H9 (cell line): ENCODE data around the gene GGT5. TPM values are rescaled to one million over a fixed set of nuclear protein-coding genes. Genes with fewer than 3 reads are reported as not detected.

ENCODE experiments used
- DNase-seq: peaks from one replicate; pipeline ENCODE4 v3.0.0-alpha.2; 2017
- H2AFZ ChIP-seq: one replicate; pipeline ENCODE4 v1.6.1; 2013; ENCODE audit warnings: mild to moderate bottlenecking, low read length, control low read depth, moderate library complexity
- H2AK5ac ChIP-seq: 2 replicates; pipeline ENCODE4 v1.6.1; 2013; ENCODE audit warnings: low read length, control low read depth, mixed read lengths; ENCODE audit not compliant: insufficient read length
- H2BK120ac ChIP-seq: one replicate; pipeline ENCODE4 v1.6.1; 2013; ENCODE audit warnings: low read depth, mild to moderate bottlenecking, low read length, control low read depth, inconsistent platforms; ENCODE audit not compliant: poor library complexity, severe bottlenecking
- H2BK12ac ChIP-seq: 2 replicates; pipeline ENCODE4 v1.6.1; 2013; ENCODE audit warnings: low read length, control low read depth, mixed read lengths, low read depth; ENCODE audit not compliant: insufficient read length
- H2BK15ac ChIP-seq: 2 replicates; pipeline ENCODE4 v1.6.1; 2013; ENCODE audit warnings: low read depth, low read length, control low read depth
- H2BK20ac ChIP-seq: one replicate; pipeline ENCODE4 v1.6.1; 2013; ENCODE audit warnings: low read depth, mild to moderate bottlenecking, low read length, control low read depth, inconsistent platforms; ENCODE audit not compliant: poor library complexity, severe bottlenecking
- H2BK5ac ChIP-seq: 2 replicates; pipeline ENCODE4 v1.6.1; 2013; ENCODE audit warnings: low read length, control low read depth, mixed read lengths; ENCODE audit not compliant: insufficient read length
- H3K14ac ChIP-seq: 2 replicates; pipeline ENCODE4 v1.6.1; 2013; ENCODE audit warnings: low read length, control low read depth; ENCODE audit not compliant: insufficient read depth
- H3K18ac ChIP-seq: 2 replicates; pipeline ENCODE4 v1.6.1; 2013; ENCODE audit warnings: low read depth, mild to moderate bottlenecking, mixed read lengths, low read length, control low read depth; ENCODE audit not compliant: insufficient read length
- H3K23ac ChIP-seq: 2 replicates; pipeline ENCODE4 v1.6.1; 2013; ENCODE audit warnings: low read length, control low read depth, mixed read lengths, low read depth; ENCODE audit not compliant: insufficient read length
- H3K23me2 ChIP-seq: 2 replicates; pipeline ENCODE4 v1.6.1; 2013; ENCODE audit warnings: low read depth, mild to moderate bottlenecking, mixed read lengths, low read length, control low read depth; ENCODE audit not compliant: insufficient read length, poor library complexity, severe bottlenecking
- H3K27ac ChIP-seq: 2 replicates; pipeline ENCODE4 v1.5.1; 2013; ENCODE audit warnings: low read length, control low read depth, mixed read lengths, low read depth; ENCODE audit not compliant: insufficient read length
- H3K27me3 ChIP-seq: 2 replicates; pipeline ENCODE4 v1.6.1; 2013; ENCODE audit warnings: low read length, control low read depth, inconsistent platforms; ENCODE audit not compliant: insufficient read depth
- H3K4ac ChIP-seq: 2 replicates; pipeline ENCODE4 v1.6.1; 2013; ENCODE audit warnings: low read depth, mild to moderate bottlenecking, control low read depth, inconsistent platforms, low read length, moderate library complexity
- H3K4me1 ChIP-seq: 2 replicates; pipeline ENCODE4 v1.6.1; 2013; ENCODE audit warnings: low read length, control low read depth, inconsistent platforms; ENCODE audit not compliant: insufficient read depth
- H3K4me2 ChIP-seq: 2 replicates; pipeline ENCODE4 v1.6.1; 2013; ENCODE audit warnings: low read length, control low read depth, mixed read lengths; ENCODE audit not compliant: insufficient read length, insufficient read depth
- H3K56ac ChIP-seq: 2 replicates; pipeline ENCODE4 v1.6.1; 2013; ENCODE audit warnings: low read depth, mild to moderate bottlenecking, mixed read lengths, low read length, control low read depth; ENCODE audit not compliant: insufficient read length
- H3K79me1 ChIP-seq: 2 replicates; pipeline ENCODE4 v1.6.1; 2013; ENCODE audit warnings: low read depth, mild to moderate bottlenecking, moderate library complexity, low read length, control low read depth, inconsistent platforms; ENCODE audit not compliant: insufficient read depth, poor library complexity, severe bottlenecking
- H3K79me2 ChIP-seq: 2 replicates; pipeline ENCODE4 v1.6.1; 2013; ENCODE audit warnings: low read length, control low read depth, inconsistent platforms; ENCODE audit not compliant: insufficient read depth
- H3K9ac ChIP-seq: 2 replicates; pipeline ENCODE4 v1.6.1; 2013; ENCODE audit warnings: low read length, control low read depth, mixed read lengths; ENCODE audit not compliant: insufficient read length; ENCODE audit errors: extremely low read depth
- H3K9me3 ChIP-seq: one replicate; pipeline ENCODE4 v1.6.1; 2013; ENCODE audit warnings: low read depth, low read length, inconsistent platforms; ENCODE audit not compliant: control insufficient read depth
- H3T11ph ChIP-seq: one replicate; pipeline ENCODE4 v1.6.1; 2013; ENCODE audit warnings: mild to moderate bottlenecking, low read length, control low read depth, inconsistent platforms
- H4K20me1 ChIP-seq: one replicate; pipeline ENCODE4 v1.6.1; 2013; ENCODE audit not compliant: control insufficient read depth, insufficient read length, insufficient read depth
- H4K5ac ChIP-seq: 2 replicates; pipeline ENCODE4 v1.6.1; 2013; ENCODE audit warnings: low read depth, mild to moderate bottlenecking, mixed read lengths, low read length, control low read depth; ENCODE audit not compliant: insufficient read length
- H4K8ac ChIP-seq: replicated peaks from 2 replicates; pipeline ENCODE4 v1.6.1; 2013; ENCODE audit warnings: low read length, control low read depth, mixed read lengths, low read depth; ENCODE audit not compliant: insufficient read length
- H4K91ac ChIP-seq: 2 replicates; pipeline ENCODE4 v1.6.1; 2013; ENCODE audit warnings: low read depth, mild to moderate bottlenecking, moderate library complexity, mixed read lengths, low read length, control low read depth; ENCODE audit not compliant: insufficient read length
- H3K27ac Mint-ChIP-seq, 3 experiments: 2 replicates in 2 of 3; 3 replicates in 1 of 3; pipeline ENCODE4 v1.8.0; 2020 to 2021; ENCODE audit warnings: mixed read lengths in 3 of 3, mild to moderate bottlenecking in 1 of 3, moderate library complexity in 1 of 3
- H3K27me3 Mint-ChIP-seq: 2 replicates; pipeline ENCODE4 v1.8.0; 2021; ENCODE audit warnings: low read depth, mild to moderate bottlenecking, moderate library complexity, mixed read lengths
- H3K36me3 Mint-ChIP-seq, 3 experiments: 2 replicates in 2 of 3; 3 replicates in 1 of 3; pipeline ENCODE4 v1.8.0; 2020 to 2021; ENCODE audit warnings: low read depth in 3 of 3, mixed read lengths in 3 of 3; ENCODE audit not compliant: insufficient read depth in 1 of 3
- H3K4me1 Mint-ChIP-seq, 2 experiments: 2 replicates each; pipeline ENCODE4 v1.8.0; 2020; ENCODE audit warnings: mixed read lengths in 2 of 2
- H3K4me3 Mint-ChIP-seq, 2 experiments: 2 replicates in 1 of 2; 3 replicates in 1 of 2; pipeline ENCODE4 v1.8.0; 2020 to 2021; ENCODE audit warnings: mild to moderate bottlenecking in 2 of 2, mixed read lengths in 2 of 2, moderate library complexity in 1 of 2
- H3K9me3 Mint-ChIP-seq, 2 experiments: 2 replicates in 1 of 2; 3 replicates in 1 of 2; pipeline ENCODE4 v1.8.0; 2020; ENCODE audit warnings: mild to moderate bottlenecking in 2 of 2, mixed read lengths in 2 of 2, moderate library complexity in 1 of 2
- CTCF ChIP-seq: fragments of 200-600 bp; sonication (generic); conservative IDR thresholded peaks from 3 replicates; pipeline ENCODE4 v1.8.0; 2021; ENCODE audit warnings: antibody characterized with exemption, mild to moderate bottlenecking
- WGBS: extraction: QIAGEN DNeasy Blood & Tissue Kit; methylation state at CpG from one replicate; pipeline ENCODE4 v1.1.7; 2013; ENCODE audit warnings: missing lambda C conversion rate, low lambda C conversion rate, mixed read lengths; ENCODE audit not compliant: insufficient read length; ENCODE audit errors: extremely low coverage; 5-methylcytosine and 5-hydroxymethylcytosine counted together
- total RNA-seq: library from RNA; stranded (reverse); gene quantifications from 2 replicates; pipeline ENCODE4 v1.2.1, GENCODE V29; 2021

Gene GGT5
- total RNA-seq, 1 experiment from 2014 or later, result 0.20 TPM

- no peak for TF ChIP-seq CTCF
- H4K5ac ChIP-seq, result no peak overlapping the region
- H3K9ac ChIP-seq, result no peak overlapping the region
- no peak overlapping the region for H3K23ac ChIP-seq
- no peak overlapping the region for H3K4ac ChIP-seq
- Mint-ChIP-seq H3K27ac (no peak overlapping the region), H3K4me3 (no peak overlapping the region), H3K27me3 (no peaks in the 10 kb centered on the region), H3K36me3 (no peaks in the 10 kb centered on the region), H3K9me3 (peaks cover 0 to 1% of the 10 kb centered on the region in 2 experiments; a peak in 1 of 5 replicates), H3K4me1 (peaks cover 4 to 13% of the 10 kb centered on the region in 2 experiments; a peak in 3 of 4 replicates)
- no peaks in the 10 kb centered on the region for H3K23me2 ChIP-seq
- H3K14ac ChIP-seq, result no peak overlapping the region
- H4K91ac ChIP-seq, result no peak overlapping the region
- no peak for DNase-seq
- no peak overlapping the region for H3T11ph ChIP-seq
- H3K9me3 ChIP-seq, result no peaks in the 10 kb centered on the region
- no peak overlapping the region for H3K4me2 ChIP-seq
- no peak overlapping the region for H3K27ac ChIP-seq
- H3K79me1 ChIP-seq, result no peaks in the 10 kb centered on the region
- no peaks in the 10 kb centered on the region for H3K4me1 ChIP-seq
- no peak overlapping the region for H2BK12ac ChIP-seq
- no peak overlapping the region for H2AK5ac ChIP-seq
- no peak overlapping the region for H3K18ac ChIP-seq
- H3K27me3 ChIP-seq, result no peaks in the 10 kb centered on the region
- no peak overlapping the region for H2BK5ac ChIP-seq
- WGBS, result no CpG with 5 or more reads among the region's 37 CpGs
- no peak overlapping the region for H2AFZ ChIP-seq
- H3K56ac ChIP-seq, result no peak overlapping the region
- H2BK15ac ChIP-seq, result no peak overlapping the region
- no peak overlapping the region for H2BK20ac ChIP-seq
- H4K20me1 ChIP-seq, result no peaks in the 10 kb centered on the region
- no peak overlapping the region for H4K8ac ChIP-seq
- H3K79me2 ChIP-seq, result no peaks in the 10 kb centered on the region
- H2BK120ac ChIP-seq, result no peak overlapping the region
Measured at GRCh38 chr22:24187731-24188644, 56.9 kb downstream of the GGT5 start.
